IMR-90 (cell line): ENCODE results near the gene NUDT6. TPM values are rescaled to one million over a fixed set of nuclear protein-coding genes. Genes with fewer than 3 reads are reported as not detected.

Experiments used
- ATAC-seq: fragments of 200-7000 bp; cut with Tn5 transposase; 2 replicates; pipeline ENCODE4 v1.9.1; 2020; ENCODE audit warnings: low read depth, mild to moderate bottlenecking, moderate library complexity
- BruUV-seq: library from RNA; stranded (reverse); fragments of 400-500 nt; replicated peaks from 2 replicates; lab custom pipeline; 2021; lab: Mats Ljungman, UMichigan
- CTCF ChIA-PET: fragments of 300-600 bp; formaldehyde crosslinking; extraction: SDS; loops from one replicate; lab custom pipeline; 2021; ENCODE audit warnings: antibody characterized with exemption; lab: Yijun Ruan, JAX
- POLR2A ChIA-PET: fragments of 300-600 bp; sonication (Branson Sonifier 250); formaldehyde crosslinking; loops from one replicate; lab custom pipeline; 2022; ENCODE audit warnings: antibody characterized with exemption; ENCODE audit not compliant: unreplicated experiment; lab: Charles Lee
- DNase-seq: peaks from one replicate; pipeline ENCODE4 v3.0.0; 2013
- H2AFZ ChIP-seq: replicated peaks from 2 replicates; pipeline ENCODE3; 2013; ENCODE audit warnings: low read length, mild to moderate bottlenecking; ENCODE audit not compliant: poor library complexity
- H2AK5ac ChIP-seq: 2 replicates; pipeline ENCODE4 v1.6.1; 2013; ENCODE audit warnings: low read depth, low read length, inconsistent platforms
- H2AK9ac ChIP-seq: replicated peaks from 2 replicates; pipeline ENCODE3; 2013; ENCODE audit warnings: mild to moderate bottlenecking, low read depth, low read length, moderate library complexity; ENCODE audit not compliant: poor library complexity
- H2BK120ac ChIP-seq: 2 replicates; pipeline ENCODE4 v1.6.1; 2013; ENCODE audit warnings: low read depth, low read length, inconsistent platforms
- H2BK15ac ChIP-seq: 3 replicates; pipeline ENCODE4 v1.6.1; 2013; ENCODE audit warnings: low read depth, low read length, inconsistent platforms
- H2BK20ac ChIP-seq: 2 replicates; pipeline ENCODE4 v1.6.1; 2013; ENCODE audit warnings: low read depth, mild to moderate bottlenecking, inconsistent platforms, low read length, moderate library complexity
- H2BK5ac ChIP-seq: 2 replicates; pipeline ENCODE4 v1.6.1; 2013; ENCODE audit warnings: mild to moderate bottlenecking, low read depth, low read length, inconsistent platforms; ENCODE audit not compliant: poor library complexity, severe bottlenecking
- H3K14ac ChIP-seq: replicated peaks from 2 replicates; pipeline ENCODE4 v1.6.1; 2013; ENCODE audit warnings: low read depth, low read length, inconsistent platforms
- H3K18ac ChIP-seq: 2 replicates; pipeline ENCODE4 v1.6.1; 2013; ENCODE audit warnings: low read depth, low read length, control low read depth
- H3K23ac ChIP-seq: 2 replicates; pipeline ENCODE4 v1.6.1; 2013; ENCODE audit warnings: low read depth, low read length, inconsistent platforms
- H3K27ac ChIP-seq: 2 replicates; pipeline ENCODE4 v1.5.1; 2013; ENCODE audit warnings: mild to moderate bottlenecking, control low read depth, low read length; ENCODE audit not compliant: insufficient read depth
- H3K27me3 ChIP-seq: 2 replicates; pipeline ENCODE4 v1.6.1; 2013; ENCODE audit warnings: low read length; ENCODE audit not compliant: control insufficient read depth, insufficient read depth
- H3K36me3 ChIP-seq: 2 replicates; pipeline ENCODE4 v1.6.1; 2013; ENCODE audit warnings: low read length, mixed read lengths; ENCODE audit not compliant: control insufficient read depth, insufficient read depth
- H3K4ac ChIP-seq: 2 replicates; pipeline ENCODE4 v1.6.1; 2013; ENCODE audit warnings: low read depth, low read length, inconsistent platforms
- H3K4me1 ChIP-seq: 2 replicates; pipeline ENCODE4 v1.6.1; 2013; ENCODE audit warnings: low read length, mixed read lengths; ENCODE audit not compliant: control insufficient read depth, insufficient read depth
- H3K4me2 ChIP-seq: 2 replicates; pipeline ENCODE4 v1.6.1; 2013; ENCODE audit warnings: low read depth, mild to moderate bottlenecking, control low read depth, low read length, moderate library complexity
- H3K4me3 ChIP-seq: 2 replicates; pipeline ENCODE4 v1.5.1; 2013; ENCODE audit warnings: low read depth, mild to moderate bottlenecking, control low read depth, low read length, moderate library complexity; ENCODE audit not compliant: insufficient read depth
- H3K56ac ChIP-seq: 2 replicates; pipeline ENCODE4 v1.6.1; 2013; ENCODE audit warnings: low read length, inconsistent platforms; ENCODE audit not compliant: insufficient read depth; ENCODE audit errors: extremely low read depth
- H3K79me1 ChIP-seq, 2 experiments: 2 replicates each; pipeline ENCODE4 v1.6.1; 2013; ENCODE audit warnings: low read length in 2 of 2, inconsistent platforms in 1 of 2, low read depth in 1 of 2
- H3K9ac ChIP-seq: 2 replicates; pipeline ENCODE4 v1.6.1; 2013; ENCODE audit warnings: low read depth, low read length, control low read depth
- H3K9me1 ChIP-seq: 2 replicates; pipeline ENCODE4 v1.6.1; 2013; ENCODE audit warnings: low read length, inconsistent platforms; ENCODE audit not compliant: insufficient read depth
- H3K9me3 ChIP-seq: 2 replicates; pipeline ENCODE4 v1.6.1; 2013; ENCODE audit warnings: low read length; ENCODE audit not compliant: control insufficient read depth, insufficient read depth
- H4K20me1 ChIP-seq: 2 replicates; pipeline ENCODE4 v1.6.1; 2013; ENCODE audit warnings: low read length, inconsistent platforms; ENCODE audit not compliant: insufficient read depth
- H4K5ac ChIP-seq: 2 replicates; pipeline ENCODE4 v1.6.1; 2013; ENCODE audit warnings: mild to moderate bottlenecking, low read depth, low read length, control low read depth
- H4K8ac ChIP-seq, 2 experiments: 2 replicates each; pipeline ENCODE4 v1.6.1; 2013; ENCODE audit warnings: low read depth in 2 of 2, low read length in 2 of 2, control low read depth in 1 of 2, inconsistent platforms in 1 of 2
- H4K91ac ChIP-seq: 2 replicates; pipeline ENCODE4 v1.6.1; 2013; ENCODE audit warnings: low read depth, low read length, inconsistent platforms; ENCODE audit not compliant: insufficient read depth
- CHD1 ChIP-seq: IDR thresholded peaks from 2 replicates; pipeline ENCODE4 v1.6.1; 2012; ENCODE audit warnings: low read depth, low read length, improper control_type of control experiment
- MAZ ChIP-seq: IDR thresholded peaks from 2 replicates; pipeline ENCODE4 v1.6.1; 2012; ENCODE audit warnings: low read depth, mild to moderate bottlenecking, low read length, improper control_type of control experiment, moderate library complexity, borderline replicate concordance
- WGBS, 2 experiments: methylation state at CpG; one replicate each; pipeline versions ENCODE4 v1.1.5 to v1.1.7; 2013; ENCODE audit warnings: missing lambda C conversion rate in 2 of 2; ENCODE audit not compliant: insufficient read length in 1 of 2; ENCODE audit errors: extremely low coverage in 2 of 2; 5-methylcytosine and 5-hydroxymethylcytosine counted together
- dilution Hi-C: fragments of 300-500 bp; cut with HindIII; formaldehyde crosslinking; loops from one replicate; pipeline ENCODE4 v1.14.3; 2018; ENCODE audit warnings: low sequenced_read_pairs; ENCODE audit not compliant: unreplicated experiment
- in situ Hi-C: fragments of 300-500 bp; cut with MboI; formaldehyde crosslinking; loops from 3 replicates; pipeline ENCODE4 v1.14.3; 2019; ENCODE audit warnings: low sequenced_read_pairs, inconsistent platforms, mixed read lengths
- intact Hi-C: fragments of 100-400 bp; cut with micrococcal nuclease; formaldehyde crosslinking; loops from 2 replicates; pipeline ENCODE4 v1.10.0; 2022
- polyA plus RNA-seq, 3 experiments: library from polyadenylated mRNA; depleted of rRNA; stranded (reverse); fragments of >200 nt; gene quantifications; 2 replicates each; pipeline ENCODE4 v1.2.3, GENCODE V29; 2012; ENCODE audit warnings: low replicate concordance in 1 of 3
- total RNA-seq: library from RNA; depleted of rRNA; stranded (reverse); fragments of >200 nt; gene quantifications from 2 replicates; pipeline ENCODE4 v1.2.3, GENCODE V29; 2012

The NUDT6 gene
- total and polyA plus RNA-seq, 2 of the 4 experiments (the other 2 are of a cell fraction): 2.7 to 4.8 TPM

DNA sequence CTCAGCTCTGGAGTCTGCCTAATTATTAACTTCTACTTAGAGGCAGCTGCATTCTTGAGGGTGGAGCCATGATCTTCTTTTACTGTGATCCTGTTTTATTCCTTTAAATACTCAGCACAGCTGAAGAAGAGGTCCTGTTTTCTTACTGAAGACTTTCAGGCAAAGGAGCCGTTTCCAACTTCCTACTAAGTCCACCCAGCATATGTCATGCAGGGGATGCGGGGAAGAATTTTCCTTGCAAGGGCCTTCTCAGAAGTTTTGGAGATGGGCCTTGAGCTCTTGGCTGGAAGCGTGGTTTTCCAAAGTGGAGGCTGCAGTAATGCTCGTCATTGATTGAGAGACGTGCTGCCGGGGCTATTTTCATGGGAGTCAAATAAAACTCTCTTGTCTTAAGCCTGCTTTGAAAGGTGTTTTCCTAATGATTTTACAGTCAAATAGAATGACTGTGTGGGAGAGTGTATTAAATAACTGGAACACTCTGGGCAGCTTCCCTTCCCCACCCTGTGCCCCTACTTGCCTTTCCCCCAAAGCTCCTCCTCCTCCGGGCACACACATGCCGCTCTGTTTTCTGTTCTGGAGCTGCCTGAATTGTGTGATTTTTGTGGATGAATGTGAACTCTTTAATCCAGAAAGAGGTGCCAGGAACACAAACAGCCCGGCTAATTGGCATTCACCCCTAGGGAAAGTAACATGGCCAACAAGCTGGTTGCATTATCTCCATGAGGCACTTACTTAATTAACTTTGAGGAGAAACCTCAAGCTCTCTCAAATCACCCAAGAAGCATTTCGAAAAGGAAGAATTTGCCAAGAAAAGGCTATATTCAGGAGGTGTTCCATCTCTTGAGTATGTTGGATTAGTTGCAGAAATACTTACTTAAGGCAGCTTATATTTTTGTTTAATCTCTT, 67.7 kb downstream of the NUDT6 start:
- POLR2A ChIA-PET: no interaction called here
- no peak overlapping the region for H2BK15ac ChIP-seq
- H4K5ac ChIP-seq: no peak overlapping the region
- no peak overlapping the region for H4K91ac ChIP-seq
- no peak for TF ChIP-seq MAZ
- TF ChIP-seq CHD1: no peak
- intact Hi-C loops (loop anchor here (1.0 kb wide), 1 partner anchor 8 kb away; no protein-coding TSS in a partner anchor), in situ Hi-C loops (no loop called here), dilution Hi-C loops (no loop called here)
- H2BK120ac ChIP-seq: no peak overlapping the region
- ATAC-seq (peak; percentile 44; the same call in 1 of the 2 replicates), DNase-seq (no peak)
- H2AK9ac ChIP-seq: no peak overlapping the region
- peaks cover 3% of the 10 kb centered on the region; the same call in 1 of the 2 replicates for H3K36me3 ChIP-seq
- peak overlapping the region; percentile 77 for H3K4me2 ChIP-seq
- H3K56ac ChIP-seq: no peak overlapping the region
- no CpG with 5 or more reads among the region's 10 CpGs for WGBS, 2 experiments
- H3K14ac ChIP-seq: peak overlapping the region; percentile 27; the same call in 1 of the 2 replicates
- no peaks in the 10 kb centered on the region for H3K9me3 ChIP-seq
- peaks cover 13% of the 10 kb centered on the region for H3K9me1 ChIP-seq
- H2BK5ac ChIP-seq: no peak overlapping the region
- no peak overlapping the region for H3K4ac ChIP-seq
- no peak overlapping the region for H2BK20ac ChIP-seq
- peaks cover 10% of the 10 kb centered on the region for H3K4me1 ChIP-seq
- no peak overlapping the region for H3K9ac ChIP-seq
- no peak overlapping the region for H3K27ac ChIP-seq
- CTCF ChIA-PET: interaction anchor here (0.6 kb wide), 1 partner anchor 14 kb away, joined by 4 read pairs; no protein-coding TSS in a partner anchor
- H2AK5ac ChIP-seq: no peak overlapping the region
- no peak overlapping the region for H4K8ac ChIP-seq
- H3K23ac ChIP-seq: no peak overlapping the region
- H3K27me3 ChIP-seq: no peaks in the 10 kb centered on the region
- H2AFZ ChIP-seq: no peak overlapping the region
- peaks cover 31% of the 10 kb centered on the region; the same call in 1 of the 2 replicates for H4K20me1 ChIP-seq
- H3K4me3 ChIP-seq: no peak overlapping the region
- H3K79me1 ChIP-seq: peaks cover 37 to 74% of the 10 kb centered on the region in 2 experiments
- no TSS peak for BruUV-seq
- H3K18ac ChIP-seq: peak overlapping the region; percentile 28; the same call in 1 of the 2 replicates
